K562 (cell line): Measurements from ENCODE around the gene NDUFAF8. TPM values are rescaled to one million over a fixed set of nuclear protein-coding genes. Genes with fewer than 3 reads are reported as not detected.

Experiments used
- ARHGAP35 ChIP-seq: fragments of 450-650 bp; IDR thresholded peaks from 2 replicates; pipeline ENCODE4 v1.6.1; 2018; ENCODE audit not compliant: partially characterized antibody
- ATF7 ChIP-seq: fragments of 450-650 bp; IDR thresholded peaks from 2 replicates; pipeline ENCODE4 v1.7.1; 2014; ENCODE audit warnings: mild to moderate bottlenecking, moderate library complexity
- CC2D1A ChIP-seq: fragments of 450-650 bp; IDR thresholded peaks from 2 replicates; pipeline ENCODE4 v1.6.1; 2017; ENCODE audit warnings: mild to moderate bottlenecking
- DNMT1 ChIP-seq: fragments of 450-650 bp; IDR thresholded peaks from 2 replicates; pipeline ENCODE4 v1.6.1; 2016; ENCODE audit warnings: antibody characterized with exemption, mild to moderate bottlenecking
- FOXJ2 ChIP-seq: fragments of 200-800 bp; sonication (Bioruptor generic); IDR thresholded peaks from 2 replicates; pipeline ENCODE4 v1.6.1; 2016; ENCODE audit warnings: missing genetic modification characterization, missing compliant biosample characterization
- FOXK2 ChIP-seq, 2 experiments: fragments of 450-650 bp; IDR thresholded peaks in 1 of 2; conservative IDR thresholded peaks in 1 of 2; 2 replicates each; pipeline ENCODE4 v1.6.1; 2016; ENCODE audit warnings: low read depth in 2 of 2, mild to moderate bottlenecking in 1 of 2
- GATA2 ChIP-seq: sonication (generic); formaldehyde crosslinking; IDR thresholded peaks from 2 replicates; pipeline ENCODE4 v1.4.0; 2020; ENCODE audit warnings: mild to moderate bottlenecking, missing genetic modification reagents
- HNRNPH1 ChIP-seq: fragments of 200-400 bp; formaldehyde crosslinking; optimal IDR thresholded peaks from 2 replicates; pipeline ENCODE3; 2017; ENCODE audit warnings: low read depth, mild to moderate bottlenecking, low read length, moderate library complexity
- HNRNPK ChIP-seq: fragments of 200-400 bp; formaldehyde crosslinking; IDR thresholded peaks from one replicate; pipeline ENCODE4 v1.6.1; 2018; ENCODE audit warnings: mild to moderate bottlenecking, low read depth, low read length; ENCODE audit not compliant: poor library complexity, severe bottlenecking
- IFI16 ChIP-seq: fragments of 250-450 bp; sonication (Bioruptor Pico); IDR thresholded peaks from 2 replicates; pipeline ENCODE4 v2.1.2; 2022; ENCODE audit warnings: mild to moderate bottlenecking, inconsistent platforms
- JUNB ChIP-seq: fragments of 450-650 bp; formaldehyde crosslinking; conservative IDR thresholded peaks from 2 replicates; pipeline ENCODE4 v1.4.0; 2020; ENCODE audit warnings: mild to moderate bottlenecking
- MAFF ChIP-seq: IDR thresholded peaks from 2 replicates; pipeline ENCODE4 v1.6.1; 2012; ENCODE audit warnings: low read length, improper control_type of control experiment
- MCM7 ChIP-seq, 2 experiments: fragments of 450-650 bp; IDR thresholded peaks; 2 replicates each; pipeline ENCODE4 v1.6.1; 2016 to 2018
- MYC ChIP-seq, 2 experiments: fragments of 250-450 bp in 1 of 2; sonication (Bioruptor Pico) in 1 of 2; IDR thresholded peaks; 2 replicates each; pipeline versions ENCODE4 v1.5.1 to v1.6.1; 2012 to 2021; ENCODE audit warnings: low read depth in 2 of 2, borderline replicate concordance in 1 of 2, improper control_type of control experiment in 1 of 2, low read length in 1 of 2, mild to moderate bottlenecking in 1 of 2, moderate library complexity in 1 of 2
- PHF21A ChIP-seq: fragments of 450-650 bp; IDR thresholded peaks from 2 replicates; pipeline ENCODE4 v1.6.1; 2017; ENCODE audit warnings: low read depth, borderline replicate concordance
- POLR2H ChIP-seq: IDR thresholded peaks from 2 replicates; pipeline ENCODE4 v1.6.1; 2016; ENCODE audit warnings: missing genetic modification characterization, low read depth, mild to moderate bottlenecking, control low read depth, missing compliant biosample characterization, moderate library complexity
- PRPF4 ChIP-seq: fragments of 200-400 bp; formaldehyde crosslinking; IDR thresholded peaks from one replicate; pipeline ENCODE4 v1.6.1; 2017; ENCODE audit warnings: low read length, low read depth, mild to moderate bottlenecking; ENCODE audit not compliant: insufficient read depth, poor library complexity, severe bottlenecking
- SAFB ChIP-seq: fragments of 200-400 bp; formaldehyde crosslinking; IDR thresholded peaks from 2 replicates; pipeline ENCODE4 v1.6.1; 2017; ENCODE audit warnings: low read depth, low read length, borderline replicate concordance
- SIRT6 ChIP-seq: IDR thresholded peaks from one replicate; pipeline ENCODE4 v1.6.1; 2012; ENCODE audit warnings: low read depth, mild to moderate bottlenecking, control low read depth, inconsistent platforms, low read length, moderate library complexity
- SMAD2 ChIP-seq: fragments of 150-350 bp; IDR thresholded peaks from 2 replicates; pipeline ENCODE4 v1.6.1; 2014; ENCODE audit warnings: low read depth, mild to moderate bottlenecking, low read length
- TAF9B ChIP-seq: fragments of 450-650 bp; IDR thresholded peaks from 2 replicates; pipeline ENCODE4 v1.6.1; 2018; ENCODE audit warnings: mild to moderate bottlenecking; ENCODE audit not compliant: partially characterized antibody
- TFAM ChIP-seq: fragments of 250-450 bp; sonication (Bioruptor Pico); conservative IDR thresholded peaks from 2 replicates; pipeline ENCODE4 v1.5.0; 2021; ENCODE audit warnings: mild to moderate bottlenecking, moderate library complexity
- ZBED1 ChIP-seq: IDR thresholded peaks from 2 replicates; pipeline ENCODE4 v1.6.1; 2014
- ZC3H4 ChIP-seq: sonication (generic); formaldehyde crosslinking; IDR thresholded peaks from 2 replicates; pipeline ENCODE4 v1.9.0; 2021; ENCODE audit warnings: missing genetic modification reagents, borderline replicate concordance
- ZNF395 ChIP-seq: fragments of 200-800 bp; sonication (Bioruptor generic); IDR thresholded peaks from 2 replicates; pipeline ENCODE4 v1.6.1; 2017; ENCODE audit warnings: missing genetic modification characterization, missing compliant biosample characterization
- ZNF449 ChIP-seq: fragments of 250-450 bp; sonication (Bioruptor Pico); IDR thresholded peaks from 2 replicates; pipeline ENCODE4 v1.8.0; 2022; ENCODE audit warnings: moderate library complexity, mild to moderate bottlenecking, inconsistent platforms
- ZNF551 ChIP-seq: fragments of 250-450 bp; sonication (Bioruptor Pico); IDR thresholded peaks from 2 replicates; pipeline ENCODE4 v1.5.0; 2021; ENCODE audit warnings: mild to moderate bottlenecking, moderate library complexity
- ZNF57 ChIP-seq: fragments of 450-650 bp; formaldehyde crosslinking; IDR thresholded peaks from 2 replicates; pipeline ENCODE4 v1.4.0; 2020; ENCODE audit warnings: mild to moderate bottlenecking, moderate library complexity
- ZNF79 ChIP-seq: fragments of 250-450 bp; sonication (Bioruptor Pico); IDR thresholded peaks from 2 replicates; pipeline ENCODE4 v1.4.0; 2020; ENCODE audit warnings: low read depth, mild to moderate bottlenecking, moderate library complexity
- polyA plus RNA-seq, 8 experiments: library from polyadenylated mRNA; depleted of rRNA in 4 of 8; stranded (reverse) in 5 of 8; unstranded in 3 of 8; fragments of >200 nt; fragmentation: Nextera tagmentation in 2 of 8; fragmentation: Illumina TruSeq in 1 of 8; extraction: Ambion mirVana in 2 of 8; extraction: Trizol in 1 of 8; gene quantifications; 2 replicates each; pipeline versions ENCODE4 v1.2.1 to v1.2.3, GENCODE V29; 2011 to 2014; ENCODE audit warnings: inconsistent platforms in 1 of 8, missing spikeins in 1 of 8
- total RNA-seq, 7 experiments: library from RNA; depleted of rRNA in 6 of 7; stranded (reverse); fragments of >200 nt in 6 of 7; fragmentation: Illumina TruSeq in 2 of 7; extraction: Trizol in 2 of 7; gene quantifications; 2 replicates each; pipeline versions ENCODE4 v1.2.1 to v1.2.3, GENCODE V29; 2011 to 2021; ENCODE audit warnings: low replicate concordance in 1 of 7

Gene NDUFAF8
- total and polyA plus RNA-seq, 9 of the 15 experiments (the other 6 are each of a cell fraction or from before 2014, with no cell fraction given): 13.5 to 144 (median 90.0) TPM

GRCh38 chr17:81239714-81240555 is 817 bp downstream of the NDUFAF8 start (continued):
- TF ChIP-seq JUNB (CRISPR knock-in tag) (no peak), DNMT1 (no peak), SAFB (no peak), IFI16 (CRISPR knock-in tag) (no peak), POLR2H (tag) (no peak), HNRNPK (no peak), ARHGAP35 (no peak), PRPF4 (no peak), ZC3H4 (no peak), ZNF57 (CRISPR knock-in tag) (no peak), MAFF (no peak), SIRT6 (no peak), ZBED1 (no peak), HNRNPH1 (no peak), ZNF449 (CRISPR knock-in tag) (no peak), ZNF79 (CRISPR knock-in tag) (no peak), SMAD2 (no peak), TAF9B (no peak), FOXK2 (conservative IDR thresholded peaks at IDR 0.05 in 1 of 2, IDR thresholded peaks at IDR 0.05 in 1 of 2; ENCODE audit: low read depth in 2 of 2) (no peak), MCM7 (IDR thresholded peaks at IDR 0.05) (no peak), PHF21A (no peak), GATA2 (no peak), MYC (IDR thresholded peaks at IDR 0.05; ENCODE audit: low read depth, low read length) (no peak), MYC (CRISPR knock-in tag; IDR thresholded peaks at IDR 0.05; ENCODE audit: borderline replicate concordance, low read depth) (peak; percentile 39; the same call in 1 of the 2 replicates), FOXJ2 (no peak), ATF7 (no peak), ZNF395 (CRISPR knock-in tag) (0 out of 2 replicates have a peak, but pooled peaks have one; percentile 14), TFAM (CRISPR knock-in tag) (no peak), ZNF551 (CRISPR knock-in tag) (no peak), CC2D1A (no peak)
